Liver (tissue), 3 donors: Measurements from ENCODE around the gene PLXNA2.

Source experiments
- EGR1 ChIP-seq, 2 donors: IDR thresholded peaks; 2 replicates each; pipeline ENCODE4 v1.6.1; 2016 to 2018; ENCODE audit warnings: antibody characterized with exemption in 2 of 2, low read depth in 2 of 2
- GABPA ChIP-seq, 2 donors: IDR thresholded peaks in 1 of 2; conservative IDR thresholded peaks in 1 of 2; 2 replicates each; pipeline ENCODE4 v1.6.1; 2016; ENCODE audit warnings: antibody characterized with exemption in 2 of 2, mild to moderate bottlenecking in 1 of 2, moderate library complexity in 1 of 2
- HNF4A ChIP-seq, 2 donors: conservative IDR thresholded peaks; 2 replicates each; pipeline ENCODE4 v1.6.1; 2016; ENCODE audit warnings: antibody characterized with exemption in 2 of 2, mild to moderate bottlenecking in 2 of 2
- JUND ChIP-seq, 2 donors: IDR thresholded peaks; 2 replicates each; pipeline ENCODE4 v1.6.1; 2016; ENCODE audit warnings: antibody characterized with exemption in 2 of 2
- RAD21 ChIP-seq, 2 donors: IDR thresholded peaks; 2 replicates each; pipeline ENCODE4 v1.6.1; 2016; ENCODE audit warnings: antibody characterized with exemption in 2 of 2, mild to moderate bottlenecking in 2 of 2
- RXRA ChIP-seq, 2 donors: IDR thresholded peaks; 2 replicates each; pipeline ENCODE4 v1.6.1; 2017 to 2018; ENCODE audit warnings: antibody characterized with exemption in 2 of 2, mild to moderate bottlenecking in 1 of 2
- SP1 ChIP-seq: IDR thresholded peaks from 2 replicates; pipeline ENCODE4 v1.6.1; 2018; ENCODE audit warnings: antibody characterized with exemption, mild to moderate bottlenecking
- TAF1 ChIP-seq: conservative IDR thresholded peaks from 2 replicates; pipeline ENCODE4 v1.6.1; 2016; ENCODE audit warnings: antibody characterized with exemption, mild to moderate bottlenecking
- YY1 ChIP-seq: IDR thresholded peaks from 2 replicates; pipeline ENCODE4 v1.6.1; 2016; ENCODE audit warnings: antibody characterized with exemption, mild to moderate bottlenecking
- TF ChIP-seq, protein P1 (sequence below): fragments of 150-350 bp; IDR thresholded peaks from 2 replicates; pipeline ENCODE4 v1.5.1; 2017; ENCODE audit warnings: improper control_type of control experiment, low read depth, low read length; ENCODE audit not compliant: missing input control
- TF ChIP-seq, protein P2 (sequence below): IDR thresholded peaks from 2 replicates; pipeline ENCODE4 v1.6.1; 2016; ENCODE audit warnings: antibody characterized with exemption, mild to moderate bottlenecking
- TF ChIP-seq, protein P3 (sequence below): IDR thresholded peaks from 2 replicates; pipeline ENCODE4 v1.6.1; 2016; ENCODE audit warnings: antibody characterized with exemption
- TF ChIP-seq, protein P4 (sequence below): IDR thresholded peaks from 2 replicates; pipeline ENCODE4 v1.6.1; 2016; ENCODE audit warnings: antibody characterized with exemption
- donor health status: healthy.
- donor health status: healthy.

DNA sequence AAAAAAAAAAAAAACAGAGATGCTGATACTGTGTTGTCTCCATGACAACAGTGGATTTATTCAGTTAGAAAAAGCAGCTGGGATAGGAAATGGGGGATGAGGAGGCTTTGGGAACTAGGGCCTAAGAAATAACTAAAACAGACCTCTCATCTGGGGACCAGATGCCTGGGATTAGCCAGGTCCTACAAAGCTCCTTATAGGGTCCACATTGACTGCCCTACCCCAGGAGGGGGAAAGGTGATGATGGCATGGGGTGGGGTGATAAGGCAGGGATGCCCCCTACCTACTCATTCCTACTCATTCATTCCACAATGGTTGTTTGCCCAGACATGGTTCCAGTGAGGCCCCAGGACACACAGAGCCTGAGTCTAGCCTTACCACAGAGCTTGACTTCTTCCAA, 131.2 kb downstream of the PLXNA2 start:
- TF ChIP-seq, protein P1, sequence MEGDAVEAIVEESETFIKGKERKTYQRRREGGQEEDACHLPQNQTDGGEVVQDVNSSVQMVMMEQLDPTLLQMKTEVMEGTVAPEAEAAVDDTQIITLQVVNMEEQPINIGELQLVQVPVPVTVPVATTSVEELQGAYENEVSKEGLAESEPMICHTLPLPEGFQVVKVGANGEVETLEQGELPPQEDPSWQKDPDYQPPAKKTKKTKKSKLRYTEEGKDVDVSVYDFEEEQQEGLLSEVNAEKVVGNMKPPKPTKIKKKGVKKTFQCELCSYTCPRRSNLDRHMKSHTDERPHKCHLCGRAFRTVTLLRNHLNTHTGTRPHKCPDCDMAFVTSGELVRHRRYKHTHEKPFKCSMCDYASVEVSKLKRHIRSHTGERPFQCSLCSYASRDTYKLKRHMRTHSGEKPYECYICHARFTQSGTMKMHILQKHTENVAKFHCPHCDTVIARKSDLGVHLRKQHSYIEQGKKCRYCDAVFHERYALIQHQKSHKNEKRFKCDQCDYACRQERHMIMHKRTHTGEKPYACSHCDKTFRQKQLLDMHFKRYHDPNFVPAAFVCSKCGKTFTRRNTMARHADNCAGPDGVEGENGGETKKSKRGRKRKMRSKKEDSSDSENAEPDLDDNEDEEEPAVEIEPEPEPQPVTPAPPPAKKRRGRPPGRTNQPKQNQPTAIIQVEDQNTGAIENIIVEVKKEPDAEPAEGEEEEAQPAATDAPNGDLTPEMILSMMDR = no peak
- TF ChIP-seq RAD21 (IDR thresholded peaks at IDR 0.05) (no peak), EGR1 (IDR thresholded peaks at IDR 0.05; ENCODE audit: low read depth in 2 of 2) (no peak), GABPA (IDR thresholded peaks at IDR 0.05 in 1 of 2, conservative IDR thresholded peaks at IDR 0.05 in 1 of 2) (no peak), TAF1 (no peak), SP1 (no peak), YY1 (no peak), HNF4A (conservative IDR thresholded peaks at IDR 0.05) (no peak), JUND (IDR thresholded peaks at IDR 0.05) (no peak), RXRA (IDR thresholded peaks at IDR 0.05) (no peak)
- TF ChIP-seq, protein P2, sequence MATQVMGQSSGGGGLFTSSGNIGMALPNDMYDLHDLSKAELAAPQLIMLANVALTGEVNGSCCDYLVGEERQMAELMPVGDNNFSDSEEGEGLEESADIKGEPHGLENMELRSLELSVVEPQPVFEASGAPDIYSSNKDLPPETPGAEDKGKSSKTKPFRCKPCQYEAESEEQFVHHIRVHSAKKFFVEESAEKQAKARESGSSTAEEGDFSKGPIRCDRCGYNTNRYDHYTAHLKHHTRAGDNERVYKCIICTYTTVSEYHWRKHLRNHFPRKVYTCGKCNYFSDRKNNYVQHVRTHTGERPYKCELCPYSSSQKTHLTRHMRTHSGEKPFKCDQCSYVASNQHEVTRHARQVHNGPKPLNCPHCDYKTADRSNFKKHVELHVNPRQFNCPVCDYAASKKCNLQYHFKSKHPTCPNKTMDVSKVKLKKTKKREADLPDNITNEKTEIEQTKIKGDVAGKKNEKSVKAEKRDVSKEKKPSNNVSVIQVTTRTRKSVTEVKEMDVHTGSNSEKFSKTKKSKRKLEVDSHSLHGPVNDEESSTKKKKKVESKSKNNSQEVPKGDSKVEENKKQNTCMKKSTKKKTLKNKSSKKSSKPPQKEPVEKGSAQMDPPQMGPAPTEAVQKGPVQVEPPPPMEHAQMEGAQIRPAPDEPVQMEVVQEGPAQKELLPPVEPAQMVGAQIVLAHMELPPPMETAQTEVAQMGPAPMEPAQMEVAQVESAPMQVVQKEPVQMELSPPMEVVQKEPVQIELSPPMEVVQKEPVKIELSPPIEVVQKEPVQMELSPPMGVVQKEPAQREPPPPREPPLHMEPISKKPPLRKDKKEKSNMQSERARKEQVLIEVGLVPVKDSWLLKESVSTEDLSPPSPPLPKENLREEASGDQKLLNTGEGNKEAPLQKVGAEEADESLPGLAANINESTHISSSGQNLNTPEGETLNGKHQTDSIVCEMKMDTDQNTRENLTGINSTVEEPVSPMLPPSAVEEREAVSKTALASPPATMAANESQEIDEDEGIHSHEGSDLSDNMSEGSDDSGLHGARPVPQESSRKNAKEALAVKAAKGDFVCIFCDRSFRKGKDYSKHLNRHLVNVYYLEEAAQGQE = no peak
- TF ChIP-seq, protein P3, sequence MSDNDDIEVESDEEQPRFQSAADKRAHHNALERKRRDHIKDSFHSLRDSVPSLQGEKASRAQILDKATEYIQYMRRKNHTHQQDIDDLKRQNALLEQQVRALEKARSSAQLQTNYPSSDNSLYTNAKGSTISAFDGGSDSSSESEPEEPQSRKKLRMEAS = no peak
- TF ChIP-seq, protein P4, sequence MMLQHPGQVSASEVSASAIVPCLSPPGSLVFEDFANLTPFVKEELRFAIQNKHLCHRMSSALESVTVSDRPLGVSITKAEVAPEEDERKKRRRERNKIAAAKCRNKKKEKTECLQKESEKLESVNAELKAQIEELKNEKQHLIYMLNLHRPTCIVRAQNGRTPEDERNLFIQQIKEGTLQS = no peak
